Ectodermal cell (in vitro differentiated cells): ENCODE data around the gene ZNF701.
"Not testable (repeated sequence)": the region's sequence is repeated elsewhere in the genome, so short reads cannot be mapped to it uniquely, and the experiment has no call there.

Source experiments
- H3K27ac ChIP-seq: 2 replicates; pipeline ENCODE4 v1.7.0; 2013; ENCODE audit warnings: mild to moderate bottlenecking, low read depth, low read length; ENCODE audit not compliant: insufficient read depth, poor library complexity, severe bottlenecking
- H3K27me3 ChIP-seq: 2 replicates; pipeline ENCODE4 v1.7.0; 2013; ENCODE audit warnings: mild to moderate bottlenecking, low read length; ENCODE audit not compliant: insufficient read depth, control insufficient read depth, poor library complexity, severe bottlenecking
- H3K36me3 ChIP-seq: one replicate; pipeline ENCODE4 v1.7.0; 2013; ENCODE audit warnings: low read length; ENCODE audit not compliant: control insufficient read depth, insufficient read depth
- H3K4me1 ChIP-seq: one replicate; pipeline ENCODE4 v1.7.0; 2013; ENCODE audit warnings: low read length; ENCODE audit not compliant: control insufficient read depth, insufficient read depth
- H3K4me3 ChIP-seq: 2 replicates; pipeline ENCODE4 v1.7.0; 2013; ENCODE audit warnings: low read depth, low read length, control low read depth; ENCODE audit not compliant: insufficient read depth
- H3K9me3 ChIP-seq: 2 replicates; pipeline ENCODE4 v1.7.0; 2013; ENCODE audit warnings: mild to moderate bottlenecking, low read length, moderate library complexity; ENCODE audit not compliant: control insufficient read depth
- WGBS, 2 experiments: methylation state at CpG; one replicate each; pipeline ENCODE4 v1.1.7; 2013; ENCODE audit warnings: missing lambda C conversion rate in 2 of 2; 5-methylcytosine and 5-hydroxymethylcytosine counted together

The ZNF701 gene

GRCh38 chr19:52601025-52601973 lies 31.2 kb downstream of the ZNF701 start:
- Histone ChIP-seq H3K27me3 (no peaks in the 10 kb centered on the region), H3K36me3 (peaks cover 7% of the 10 kb centered on the region), H3K27ac (peak overlapping the region; percentile 59), H3K9me3 (no peaks in the 10 kb centered on the region), H3K4me1 (peaks cover 6% of the 10 kb centered on the region), H3K4me3 (peak overlapping the region; percentile 45)
- 0 to 1% methylated on average over 62 of the region's 62 CpGs for WGBS, 2 experiments

GRCh38 chr19:52601974-52602366 lies 31.9 kb downstream of the ZNF701 start:
- 58 to 61% methylated on average over 3 of the region's 3 CpGs for WGBS, 2 experiments
- H3K4me3 ChIP-seq: peak overlapping the region; percentile 45
- not testable (repeated sequence) for H3K9me3 ChIP-seq, H3K27ac ChIP-seq, H3K4me1 ChIP-seq, H3K27me3 ChIP-seq, H3K36me3 ChIP-seq

GRCh38 chr19:52602941-52603340 lies 32.9 kb downstream of the ZNF701 start:
- WGBS, 2 experiments: 86 to 89% methylated on average over 1 to 2 of the region's 2 CpGs
- H3K27ac ChIP-seq: no peak overlapping the region

GRCh38 chr19:52603558-52604207 lies 33.6 kb downstream of the ZNF701 start:
- WGBS, 2 experiments: 93 to 94% methylated on average over 12 to 14 of the region's 14 CpGs
- H3K9me3 ChIP-seq: no peaks in the 10 kb centered on the region
- no peaks in the 10 kb centered on the region for H3K27me3 ChIP-seq
- no peak overlapping the region for H3K27ac ChIP-seq
- no peaks in the 10 kb centered on the region for H3K36me3 ChIP-seq
- no peak overlapping the region for H3K4me3 ChIP-seq
- peaks cover 6% of the 10 kb centered on the region for H3K4me1 ChIP-seq

More at GRCh38 chr19:52602941-52603340, 32.9 kb downstream of the ZNF701 start:
- no peaks in the 10 kb centered on the region for H3K9me3 ChIP-seq
- no peak overlapping the region for H3K4me3 ChIP-seq
- peaks cover 6% of the 10 kb centered on the region for H3K4me1 ChIP-seq
- no peaks in the 10 kb centered on the region for H3K27me3 ChIP-seq
- H3K36me3 ChIP-seq: no peaks in the 10 kb centered on the region

DNA sequence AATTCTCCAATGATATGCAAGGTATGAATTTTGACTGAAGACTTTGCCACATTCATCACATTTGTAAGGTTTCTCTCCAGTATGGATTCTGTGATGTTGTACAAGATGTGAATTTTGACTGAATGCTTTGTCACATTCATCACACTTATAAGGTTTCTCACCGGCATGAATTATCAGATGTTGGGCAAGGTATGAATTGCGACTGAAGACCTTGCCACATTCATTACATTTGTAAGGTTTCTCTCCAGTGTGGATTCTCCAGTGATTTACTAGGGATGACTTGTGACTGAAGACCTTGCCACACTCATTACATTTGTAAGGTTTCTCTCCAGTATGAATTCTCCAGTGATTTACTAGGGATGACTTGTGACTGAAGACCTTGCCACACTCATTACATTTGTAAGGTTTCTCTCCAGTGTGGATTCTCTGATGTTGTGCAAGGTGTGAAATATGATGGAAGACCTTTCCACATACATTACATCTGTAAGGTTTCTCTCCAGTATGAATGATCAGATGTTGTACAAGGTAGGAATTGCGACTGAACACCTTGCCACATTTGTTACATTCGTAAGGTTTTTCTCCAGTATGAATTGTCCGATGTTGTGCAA lies 43.3 kb downstream of the ZNF701 start:
- H3K27me3 ChIP-seq: no peaks in the 10 kb centered on the region
- no peaks in the 10 kb centered on the region for H3K9me3 ChIP-seq
- H3K36me3 ChIP-seq: peaks cover 35% of the 10 kb centered on the region
- no peaks in the 10 kb centered on the region for H3K4me1 ChIP-seq
- no peak overlapping the region for H3K27ac ChIP-seq
- 94 to 96% methylated on average over 4 to 5 of the region's 5 CpGs for WGBS, 2 experiments
- no peak overlapping the region for H3K4me3 ChIP-seq

GRCh38 chr19:52621376-52621775 lies 51.3 kb downstream of the ZNF701 start:
- Histone ChIP-seq H3K27ac (no peak overlapping the region), H3K9me3 (no peaks in the 10 kb centered on the region), H3K4me3 (no peak overlapping the region), H3K36me3 (peaks cover 16% of the 10 kb centered on the region), H3K4me1 (no peaks in the 10 kb centered on the region), H3K27me3 (no peaks in the 10 kb centered on the region)
- 88 to 92% methylated on average over 3 of the region's 3 CpGs for WGBS, 2 experiments

DNA sequence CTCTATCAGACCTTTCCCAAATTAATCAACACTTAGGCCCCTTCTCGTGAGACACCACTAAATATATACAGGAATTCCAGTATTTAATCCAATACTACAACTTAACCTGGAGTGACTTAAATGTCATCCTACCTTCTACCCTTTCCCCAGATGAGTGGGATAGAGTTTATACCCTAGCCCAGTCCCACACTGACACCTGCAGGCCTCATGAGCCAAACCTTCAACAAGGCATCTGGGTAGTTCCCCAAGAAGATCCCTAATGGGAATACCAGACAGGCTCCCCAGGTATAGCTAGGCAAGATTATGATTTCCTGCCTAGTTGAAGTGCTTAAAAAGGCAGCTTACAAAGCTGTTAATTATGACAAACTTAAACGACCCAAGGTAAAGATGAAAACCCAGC lies 52.2 kb downstream of the ZNF701 start:
- Histone ChIP-seq H3K4me1 (no peaks in the 10 kb centered on the region), H3K27me3 (no peaks in the 10 kb centered on the region), H3K9me3 (no peaks in the 10 kb centered on the region), H3K4me3 (no peak overlapping the region), H3K27ac (no peak overlapping the region), H3K36me3 (peaks cover 18% of the 10 kb centered on the region)
- WGBS, 2 experiments: 88% methylated on average over 2 of the region's 2 CpGs

GRCh38 chr19:52626915-52627314 lies 56.8 kb downstream of the ZNF701 start:
- Histone ChIP-seq H3K4me1 (no peaks in the 10 kb centered on the region), H3K27me3 (no peaks in the 10 kb centered on the region), H3K4me3 (no peak overlapping the region), H3K36me3 (peaks cover 8% of the 10 kb centered on the region), H3K27ac (no peak overlapping the region), H3K9me3 (no peaks in the 10 kb centered on the region)
- 94 to 95% methylated on average over 5 of the region's 5 CpGs for WGBS, 2 experiments

GRCh38 chr19:52627441-52627840 lies 57.4 kb downstream of the ZNF701 start:
- not testable (repeated sequence) for H3K27ac ChIP-seq, H3K36me3 ChIP-seq, H3K4me1 ChIP-seq, H3K27me3 ChIP-seq, H3K9me3 ChIP-seq, H3K4me3 ChIP-seq
- WGBS, 2 experiments: 89 to 98% methylated on average over 3 of the region's 3 CpGs
